Glutamatergic neuron (in vitro differentiated cells): ENCODE results near the gene SYT14. TPM values are rescaled to one million over a fixed set of nuclear protein-coding genes. Genes with fewer than 3 reads are reported as not detected.

Experiments used
- DNase-seq: peaks from one replicate; pipeline ENCODE4 v3.0.0; 2022
- H3K27ac Mint-ChIP-seq: one replicate; pipeline ENCODE4 v1.8.0; 2020; ENCODE audit warnings: mild to moderate bottlenecking, mixed read lengths, inconsistent platforms; ENCODE audit not compliant: unreplicated experiment
- H3K27me3 Mint-ChIP-seq: one replicate; pipeline ENCODE4 v1.8.0; 2020; ENCODE audit warnings: mild to moderate bottlenecking, moderate library complexity, mixed read lengths, inconsistent platforms; ENCODE audit not compliant: unreplicated experiment
- H3K36me3 Mint-ChIP-seq: one replicate; pipeline ENCODE4 v1.8.0; 2020; ENCODE audit warnings: mild to moderate bottlenecking, mixed read lengths, inconsistent platforms; ENCODE audit not compliant: unreplicated experiment
- H3K4me1 Mint-ChIP-seq: one replicate; pipeline ENCODE4 v1.8.0; 2020; ENCODE audit warnings: mild to moderate bottlenecking, low read depth, mixed read lengths, inconsistent platforms; ENCODE audit not compliant: unreplicated experiment
- H3K4me3 Mint-ChIP-seq: one replicate; pipeline ENCODE4 v1.8.0; 2020; ENCODE audit warnings: mild to moderate bottlenecking, mixed read lengths, inconsistent platforms; ENCODE audit not compliant: unreplicated experiment
- H3K9me3 Mint-ChIP-seq: one replicate; pipeline ENCODE4 v1.8.0; 2020; ENCODE audit warnings: mild to moderate bottlenecking, moderate library complexity, mixed read lengths, inconsistent platforms; ENCODE audit not compliant: unreplicated experiment
- CTCF ChIP-seq: fragments of 200-600 bp; sonication (generic); IDR thresholded peaks from one replicate; pipeline ENCODE4 v1.5.0; 2021; ENCODE audit not compliant: partially characterized antibody, unreplicated experiment
- total RNA-seq: library from RNA; stranded (reverse); fragmentation: NEBNext Ultra II Directional; extraction: Animal tissue kit (Norgen Biotek cat#: 25700); gene quantifications from one replicate; pipeline ENCODE4 v1.2.1, GENCODE V29; 2021; ENCODE audit not compliant: unreplicated experiment

The SYT14 gene
- total RNA-seq, 1 donor from 2014 or later: 18.1 TPM

- Mint-ChIP-seq H3K27ac (no peak overlapping the region), H3K27me3 (no peaks in the 10 kb centered on the region), H3K9me3 (peaks cover 2% of the 10 kb centered on the region), H3K4me3 (no peak overlapping the region), H3K36me3 (peaks cover 10% of the 10 kb centered on the region), H3K4me1 (no peaks in the 10 kb centered on the region)
- DNase-seq: no peak
- TF ChIP-seq CTCF: no peak
Observed at GRCh38 chr1:209999005-209999404, 61.0 kb downstream of the SYT14 start.

- H3K36me3 Mint-ChIP-seq: no peaks in the 10 kb centered on the region
- no peaks in the 10 kb centered on the region for H3K4me1 Mint-ChIP-seq
- H3K9me3 Mint-ChIP-seq: no peaks in the 10 kb centered on the region
- no peak for TF ChIP-seq CTCF
- H3K4me3 Mint-ChIP-seq: no peak overlapping the region
- H3K27ac Mint-ChIP-seq: no peak overlapping the region
- no peaks in the 10 kb centered on the region for H3K27me3 Mint-ChIP-seq
- no peak for DNase-seq
Observed at GRCh38 chr1:210001751-210002150, 63.7 kb downstream of the SYT14 start.

- DNase-seq: no peak
- no peak overlapping the region for H3K4me3 Mint-ChIP-seq
- no peaks in the 10 kb centered on the region for H3K36me3 Mint-ChIP-seq
- H3K27me3 Mint-ChIP-seq: no peaks in the 10 kb centered on the region
- no peak for TF ChIP-seq CTCF
- no peaks in the 10 kb centered on the region for H3K9me3 Mint-ChIP-seq
- no peak overlapping the region for H3K27ac Mint-ChIP-seq
- H3K4me1 Mint-ChIP-seq: no peaks in the 10 kb centered on the region
Observed at GRCh38 chr1:210003501-210003900, 65.5 kb downstream of the SYT14 start.

- H3K4me1 Mint-ChIP-seq: no peaks in the 10 kb centered on the region
- no peaks in the 10 kb centered on the region for H3K9me3 Mint-ChIP-seq
- no peak for DNase-seq
- H3K27ac Mint-ChIP-seq: no peak overlapping the region
- H3K4me3 Mint-ChIP-seq: no peak overlapping the region
- no peaks in the 10 kb centered on the region for H3K36me3 Mint-ChIP-seq
- no peaks in the 10 kb centered on the region for H3K27me3 Mint-ChIP-seq
- no peak for TF ChIP-seq CTCF
Observed at GRCh38 chr1:210010161-210010560, 72.1 kb downstream of the SYT14 start.

- H3K4me3 Mint-ChIP-seq: no peak overlapping the region
- no peaks in the 10 kb centered on the region for H3K9me3 Mint-ChIP-seq
- DNase-seq: no peak
- H3K27ac Mint-ChIP-seq: no peak overlapping the region
- H3K27me3 Mint-ChIP-seq: no peaks in the 10 kb centered on the region
- TF ChIP-seq CTCF: no peak
- H3K4me1 Mint-ChIP-seq: no peaks in the 10 kb centered on the region
- no peaks in the 10 kb centered on the region for H3K36me3 Mint-ChIP-seq
Observed at GRCh38 chr1:210021145-210021860, 83.3 kb downstream of the SYT14 start.
